ENCODE results near the gene WDR70.
"Not testable (repeated sequence)": the region's sequence is repeated elsewhere in the genome, so short reads cannot be mapped to it uniquely, and the experiment has no call there.

Gene WDR70

DNA sequence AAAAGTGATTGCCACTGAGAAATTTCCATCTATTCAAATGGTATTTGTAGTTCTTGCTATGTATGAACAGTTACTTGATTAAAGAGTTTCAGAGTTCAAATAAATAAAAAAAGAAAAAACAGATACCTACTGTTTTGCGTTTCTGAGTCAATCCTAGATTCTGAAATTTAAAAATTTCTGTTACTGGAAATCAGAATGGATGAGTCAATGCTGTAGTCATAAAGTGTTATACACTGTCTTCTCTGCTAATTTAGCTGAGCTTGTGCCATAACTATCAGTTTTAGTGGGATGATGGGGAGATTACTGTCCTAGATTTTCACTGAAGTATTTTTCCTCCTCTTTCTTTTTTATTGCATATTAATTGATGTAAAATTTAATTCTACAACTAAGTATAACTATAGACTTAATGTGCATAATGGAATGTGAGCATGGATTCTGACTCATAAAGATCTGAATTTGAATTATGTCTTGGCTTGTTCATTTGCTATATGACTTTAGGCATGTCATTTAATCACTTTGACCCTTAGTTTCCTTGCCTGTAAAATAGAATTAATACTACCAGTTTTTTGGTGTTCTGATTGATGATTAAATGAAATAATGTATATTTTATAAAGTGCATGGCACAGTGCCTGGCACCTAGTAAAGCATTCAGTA lies 75.4 kb downstream of the WDR70 start:
- DNase-seq: not testable (repeated sequence)

DNA sequence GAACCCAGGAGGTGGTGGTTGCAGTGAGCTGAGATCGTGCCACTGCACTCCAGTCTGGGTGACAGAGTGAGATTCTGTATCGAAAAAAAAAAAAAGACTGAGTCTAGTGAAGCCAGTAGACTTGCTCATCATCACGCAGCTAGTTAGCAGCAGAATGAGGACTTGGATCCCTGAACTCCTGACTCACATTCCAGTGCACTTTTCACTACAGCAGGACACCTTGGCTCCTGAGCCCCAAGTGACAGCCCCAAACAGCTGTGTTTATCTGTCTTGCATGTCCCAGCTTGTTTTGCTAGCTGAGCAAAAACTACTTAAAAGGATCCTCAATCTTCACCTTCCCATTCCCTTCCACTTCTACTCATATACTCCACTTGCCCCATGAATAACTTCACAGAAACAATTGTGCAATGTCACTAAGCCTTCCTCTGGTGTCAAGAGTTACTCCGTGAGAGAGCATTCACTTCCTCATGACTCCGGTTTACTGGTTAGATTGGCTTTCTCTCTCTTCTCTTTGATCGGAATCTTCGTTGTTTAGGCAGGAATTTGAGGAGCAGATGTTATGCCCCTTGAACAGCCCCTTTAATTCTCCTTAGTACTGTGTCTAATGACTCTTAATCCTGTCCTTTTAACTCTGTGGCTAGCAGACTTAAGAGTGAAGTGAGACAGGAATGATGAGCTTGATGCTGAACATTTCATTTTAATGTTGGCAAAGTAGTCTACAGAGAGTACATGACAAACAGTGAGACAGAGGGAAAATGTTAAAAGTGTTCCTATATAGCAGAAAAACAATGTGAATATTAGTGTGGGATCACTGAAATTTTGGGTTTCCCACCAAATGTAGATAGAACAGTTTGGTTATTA lies 84.3 kb downstream of the WDR70 start:
- DNase-seq: not testable (repeated sequence)

DNA sequence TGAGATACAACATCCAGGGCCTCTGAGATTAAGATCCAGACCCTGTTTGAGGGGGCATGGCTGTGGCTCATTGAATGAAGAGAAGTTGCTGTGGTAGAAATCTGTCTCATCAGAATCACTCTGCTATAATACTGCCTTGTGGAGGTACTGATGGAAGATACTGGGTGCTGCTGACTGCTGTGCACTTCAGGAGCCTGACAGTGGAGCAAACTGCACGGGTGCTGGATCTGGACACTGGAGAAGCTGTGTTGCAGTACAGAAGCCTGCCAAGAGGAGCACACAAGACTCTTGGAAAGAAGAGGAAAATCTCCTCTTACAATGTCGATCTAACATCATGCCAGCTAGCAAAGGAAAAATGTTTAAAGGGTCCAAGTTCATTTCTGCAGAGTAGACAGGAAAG lies 85.5 kb downstream of the WDR70 start:
- not testable (repeated sequence) for DNase-seq

DNA sequence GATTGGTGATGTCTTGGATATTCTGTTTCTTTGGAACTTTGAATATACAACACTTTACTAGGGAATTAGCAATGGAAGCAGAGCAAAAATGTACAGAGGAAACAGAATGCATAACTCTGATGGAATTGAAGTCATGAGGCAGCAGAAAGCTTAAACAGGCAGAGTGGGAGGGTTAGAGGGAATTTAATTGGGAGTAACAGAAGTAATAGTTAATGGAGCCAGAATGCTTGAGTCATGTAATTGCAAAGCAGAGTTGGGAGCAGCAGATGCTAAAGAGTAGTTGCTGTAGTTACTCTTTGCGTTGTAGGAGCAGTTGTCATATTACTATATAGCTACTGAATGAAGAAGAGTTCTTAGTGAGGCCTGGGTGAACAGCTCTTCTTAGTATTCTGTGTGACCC lies 90.3 kb downstream of the WDR70 start:
- not testable (repeated sequence) for DNase-seq

DNA sequence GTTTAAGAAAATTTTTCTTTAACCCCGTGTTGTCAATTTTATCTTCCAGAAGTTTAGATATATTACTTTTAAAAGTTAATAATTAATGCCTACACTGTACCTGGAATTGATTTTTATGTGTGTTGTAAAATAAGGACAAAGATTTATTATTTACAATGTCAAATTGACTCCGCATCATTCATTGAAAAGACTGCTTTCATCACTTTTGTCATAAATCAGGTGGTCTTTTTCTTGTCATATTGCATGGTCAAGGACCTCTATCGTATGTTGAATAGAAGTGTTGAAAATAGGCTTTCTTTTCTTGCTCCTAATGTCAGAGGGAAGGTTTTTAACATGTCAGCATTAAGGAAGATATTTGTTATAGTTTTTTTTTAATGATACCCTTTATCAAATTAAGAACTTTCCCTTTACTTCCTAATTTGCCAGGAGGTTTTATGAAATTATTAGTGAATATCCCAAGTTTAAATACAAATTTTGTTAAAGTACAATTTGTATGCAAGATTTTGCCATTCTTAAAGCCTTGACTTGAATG lies 92.6 kb downstream of the WDR70 start:
- DNase-seq: no peak

DNA sequence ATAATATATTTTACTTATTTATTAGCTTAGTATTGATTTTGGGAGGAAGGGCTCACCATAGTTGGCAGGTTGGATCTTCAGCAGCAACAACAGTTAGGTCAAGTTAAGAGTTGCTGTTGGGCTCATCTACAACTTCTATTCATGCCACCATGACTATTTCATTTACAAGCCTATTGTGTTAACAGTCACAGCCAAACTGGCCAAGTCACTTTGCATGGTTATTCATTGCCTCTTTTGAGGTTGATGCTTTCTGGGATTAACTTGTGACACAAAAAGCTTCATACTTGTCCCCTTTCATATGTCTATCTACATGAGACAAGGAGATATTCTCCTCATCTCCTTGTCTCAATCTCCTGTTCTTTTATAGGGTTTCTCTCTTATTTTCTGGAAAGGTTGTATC lies 98.3 kb downstream of the WDR70 start:
- DNase-seq: no peak

DNA sequence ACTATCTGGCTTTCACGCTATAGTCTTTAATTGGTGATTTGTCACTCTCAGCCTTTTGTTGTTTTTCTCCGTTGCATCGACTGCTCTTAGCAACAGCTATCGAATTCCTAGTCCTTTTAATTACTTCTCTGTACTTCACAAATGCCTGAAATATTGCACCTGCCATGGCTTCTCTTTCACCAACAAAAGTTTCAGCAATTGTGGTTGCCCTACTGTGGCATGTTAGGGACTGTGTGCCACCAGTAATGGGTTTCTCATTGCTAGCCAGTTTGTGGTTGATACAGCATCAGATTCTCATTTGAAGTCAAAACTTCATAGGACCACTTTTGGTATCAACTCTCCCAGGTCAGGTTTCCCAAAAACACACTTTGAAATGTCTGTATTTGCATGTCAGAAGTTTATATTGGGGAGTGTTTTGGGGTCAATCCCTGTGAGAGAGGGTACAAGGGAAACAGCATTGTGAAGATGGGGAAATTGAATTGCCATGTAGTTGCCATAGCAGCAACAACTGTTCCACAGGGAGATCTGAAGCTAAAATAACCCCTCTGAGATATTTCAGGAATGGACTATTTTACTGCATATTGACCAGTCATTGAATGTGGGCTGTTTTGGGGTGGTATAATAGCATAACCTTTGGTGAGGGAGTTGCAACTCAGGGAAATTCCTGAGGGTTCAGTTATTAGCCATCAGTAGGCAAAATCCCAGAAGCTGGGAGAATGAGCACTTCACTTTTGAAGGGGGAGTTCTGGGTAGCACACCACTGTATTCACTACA lies 99.2 kb downstream of the WDR70 start:
- DNase-seq: no peak

DNA sequence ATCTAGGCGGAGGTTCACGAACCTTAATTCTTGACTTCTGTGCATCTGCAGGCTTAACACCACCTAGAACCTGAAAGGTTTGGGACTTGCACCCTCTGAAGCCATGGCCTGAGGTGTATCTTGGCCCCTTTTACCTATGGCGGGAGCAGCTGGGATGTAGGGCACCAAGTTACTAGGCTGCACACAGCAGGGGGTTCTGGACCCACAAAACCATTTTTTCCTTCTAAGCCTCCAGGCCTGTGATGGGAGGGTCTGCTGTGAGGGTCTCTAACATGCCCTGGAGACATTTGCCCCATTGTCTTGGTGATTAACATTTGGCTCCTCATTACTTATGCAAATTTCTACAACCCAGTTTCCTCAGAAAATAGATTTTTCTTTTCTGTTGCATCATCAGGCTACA lies 102.3 kb downstream of the WDR70 start:
- DNase-seq: not testable (repeated sequence)

DNA sequence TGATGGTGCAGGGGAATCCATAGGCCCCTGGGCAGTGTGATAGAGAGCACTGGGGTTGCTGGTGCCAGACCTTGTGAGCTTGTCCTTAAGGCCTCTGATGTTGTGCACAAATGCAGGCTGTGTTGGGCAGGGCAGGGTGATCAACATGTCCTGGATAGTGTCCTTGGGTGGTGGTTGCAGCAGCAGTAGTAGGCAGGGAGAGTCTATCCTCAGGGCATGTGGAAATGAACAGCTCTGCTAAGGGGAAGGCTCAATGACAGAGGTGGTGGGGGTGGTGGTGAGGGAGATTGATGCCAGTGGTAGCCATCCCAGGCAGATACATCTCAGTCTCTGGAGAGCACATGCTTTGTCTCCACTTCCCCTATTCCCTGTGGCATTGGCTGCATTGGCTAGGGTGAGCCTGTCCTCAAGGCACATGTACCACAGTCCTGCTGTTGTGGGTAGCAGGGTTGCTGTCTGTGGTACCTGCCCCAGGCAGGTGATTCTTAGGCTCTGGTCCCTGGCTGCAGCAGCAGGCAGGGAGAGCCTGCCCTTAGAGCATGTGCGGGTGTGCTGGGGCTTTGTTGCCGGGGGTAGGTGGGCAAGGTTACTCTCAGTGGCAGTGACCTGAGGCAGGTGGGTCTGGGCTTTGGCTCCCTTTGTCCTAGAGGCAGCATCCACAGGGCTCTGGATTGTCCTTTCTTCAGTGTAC lies 111.1 kb downstream of the WDR70 start:
- no peak for DNase-seq

DNA sequence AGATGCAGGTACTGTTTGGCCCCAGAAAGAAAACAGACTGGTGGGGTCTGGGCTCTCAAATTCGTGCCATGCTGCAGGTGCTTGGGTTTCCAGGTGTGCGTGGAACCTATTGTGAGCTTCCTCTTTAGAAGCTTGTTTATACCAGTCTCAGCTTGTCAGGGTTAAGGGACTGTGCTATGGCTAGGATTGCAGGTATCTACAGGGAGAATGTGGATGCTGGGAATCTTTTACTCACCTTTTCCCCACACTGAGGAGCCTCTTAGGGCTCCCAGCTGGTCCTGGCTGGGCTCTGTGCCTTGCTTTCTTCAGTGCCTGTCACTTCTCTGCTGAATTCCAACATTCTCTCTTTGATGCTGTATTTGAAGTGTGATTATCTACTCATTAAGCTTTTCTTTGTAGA lies 111.8 kb downstream of the WDR70 start:
- DNase-seq: no peak

DNA sequence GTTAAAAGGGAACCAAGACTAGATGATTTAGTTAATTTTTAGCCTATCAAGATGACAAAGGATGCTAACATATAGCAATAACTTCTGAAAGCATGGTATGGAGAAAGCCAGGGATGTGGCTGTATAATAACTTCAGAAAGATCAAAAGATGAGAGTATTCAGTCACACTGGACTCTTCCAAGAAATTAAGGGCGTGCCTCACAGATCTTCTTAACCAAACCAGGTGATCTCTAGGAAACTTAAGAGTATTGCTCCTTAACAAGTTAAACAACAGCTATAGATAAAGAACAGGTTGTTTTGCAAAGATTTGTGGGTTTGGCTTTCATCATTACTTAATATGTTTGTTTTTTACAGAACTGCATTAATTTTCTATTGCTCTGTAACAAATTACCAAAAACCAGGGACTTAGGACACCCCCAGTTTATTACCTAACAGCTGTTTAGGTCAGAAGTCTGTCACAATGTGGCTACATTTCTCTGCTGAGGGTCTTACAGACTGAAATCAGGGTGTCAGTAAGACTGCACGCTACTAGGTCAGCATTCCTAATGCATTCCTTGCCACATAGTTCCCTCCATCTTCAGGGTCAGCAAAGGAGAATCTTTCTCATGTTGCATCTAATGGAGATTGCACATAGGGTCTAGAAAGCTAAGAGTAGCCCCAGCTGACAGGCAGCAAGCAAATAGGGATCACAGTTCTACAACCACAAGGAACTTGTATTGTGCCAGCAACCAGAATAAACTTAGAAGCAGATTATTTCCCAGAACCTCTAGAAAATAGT lies 113.8 kb downstream of the WDR70 start:
- no peak for DNase-seq

DNA sequence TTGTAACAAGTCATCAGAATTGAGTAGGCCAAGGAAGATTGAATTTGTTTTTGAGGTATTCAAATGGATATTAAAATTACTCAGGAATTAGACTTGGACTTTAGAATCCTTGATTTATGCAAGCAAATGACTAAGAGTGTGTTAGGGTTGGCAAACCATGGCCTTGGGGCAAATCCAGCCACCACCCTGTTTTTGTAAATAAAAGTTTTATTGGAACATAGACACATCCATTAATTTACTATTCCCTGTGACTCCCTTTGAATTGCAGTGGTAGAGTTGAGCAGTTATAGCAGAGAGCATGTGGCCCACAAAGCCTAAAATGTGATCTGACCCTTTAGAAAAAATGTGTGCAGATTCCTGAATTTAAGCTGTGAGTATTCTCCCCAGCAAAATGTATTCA lies 115.6 kb downstream of the WDR70 start:
- no peak for DNase-seq

DNA sequence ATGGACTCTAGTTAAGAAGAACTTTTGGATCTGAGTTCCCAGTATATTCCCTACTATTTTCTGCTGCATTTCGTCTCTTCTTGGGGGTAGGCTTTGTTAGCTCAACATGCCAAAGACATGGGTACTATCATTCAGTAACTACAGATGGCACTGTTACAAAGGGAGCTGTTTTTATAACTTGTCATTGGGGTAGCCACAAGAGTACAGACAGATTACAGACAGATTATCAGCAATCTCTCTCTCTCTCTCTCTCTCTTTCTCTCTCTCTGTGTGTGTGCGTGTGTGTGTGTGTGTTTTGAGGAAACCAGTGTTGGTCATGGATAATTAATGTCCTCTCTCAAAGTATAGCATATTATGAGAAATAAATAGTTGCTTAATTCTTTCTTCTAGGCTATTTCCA lies 116.1 kb downstream of the WDR70 start:
- no peak for DNase-seq

DNA sequence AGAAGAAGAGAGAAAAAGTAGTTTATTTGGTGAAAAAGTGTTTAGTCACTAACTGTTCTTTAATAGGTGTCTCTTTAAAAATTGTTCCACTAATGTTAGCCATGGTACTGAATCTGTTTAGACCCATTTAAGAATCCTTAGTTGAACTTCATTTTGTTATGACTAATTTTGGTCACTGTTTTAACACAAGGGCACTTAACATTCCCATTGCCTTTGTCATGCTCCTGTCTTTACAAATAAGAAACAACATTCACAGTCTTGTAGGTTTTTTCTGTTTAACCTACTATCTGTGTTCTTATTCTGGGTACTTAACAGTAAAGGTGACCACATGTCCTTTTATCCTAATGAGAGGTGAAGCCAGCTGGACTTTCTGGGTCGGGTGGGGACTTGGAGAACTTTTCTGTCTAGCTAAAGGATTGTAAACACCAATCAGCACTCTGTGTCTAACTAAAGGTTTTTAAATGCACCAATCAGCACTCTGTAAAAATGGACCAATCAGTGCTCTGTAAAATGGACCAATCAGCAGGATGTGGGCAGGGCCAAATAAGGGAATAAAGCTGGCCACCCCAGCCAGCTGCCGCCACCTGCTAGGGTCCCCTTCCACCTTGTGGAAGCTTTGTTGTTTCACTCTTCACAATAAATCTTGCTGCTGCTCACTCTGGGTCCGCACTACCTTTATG lies 116.7 kb downstream of the WDR70 start:
- DNase-seq: no peak

DNA sequence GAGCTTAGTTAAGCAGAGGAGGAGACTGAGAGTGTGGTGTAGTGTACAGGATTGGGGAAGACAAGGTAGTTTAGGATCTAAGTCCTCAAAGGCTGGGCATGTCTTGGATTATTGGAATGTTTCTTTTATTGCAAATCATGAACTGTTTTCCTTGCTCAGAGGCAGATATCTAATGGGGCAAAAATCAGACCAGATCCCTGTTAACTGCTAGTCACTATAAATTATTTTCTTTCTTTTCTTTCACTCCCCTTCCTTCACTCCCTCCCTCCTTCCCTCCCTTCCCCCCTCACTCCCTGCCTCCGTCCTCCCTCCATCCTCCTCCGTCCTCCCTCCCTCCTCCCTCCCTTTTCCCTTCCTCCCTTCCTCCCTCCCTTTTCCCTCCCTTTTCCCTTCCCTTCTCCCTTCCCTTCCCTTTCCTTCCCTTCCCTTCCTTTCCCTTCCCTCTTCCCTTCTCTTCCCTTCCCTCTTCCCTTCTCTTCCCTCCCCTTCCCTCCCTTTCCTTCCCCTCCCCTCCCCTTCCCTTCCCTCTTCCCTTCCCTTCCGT lies 117.9 kb downstream of the WDR70 start:
- DNase-seq: no peak

DNA sequence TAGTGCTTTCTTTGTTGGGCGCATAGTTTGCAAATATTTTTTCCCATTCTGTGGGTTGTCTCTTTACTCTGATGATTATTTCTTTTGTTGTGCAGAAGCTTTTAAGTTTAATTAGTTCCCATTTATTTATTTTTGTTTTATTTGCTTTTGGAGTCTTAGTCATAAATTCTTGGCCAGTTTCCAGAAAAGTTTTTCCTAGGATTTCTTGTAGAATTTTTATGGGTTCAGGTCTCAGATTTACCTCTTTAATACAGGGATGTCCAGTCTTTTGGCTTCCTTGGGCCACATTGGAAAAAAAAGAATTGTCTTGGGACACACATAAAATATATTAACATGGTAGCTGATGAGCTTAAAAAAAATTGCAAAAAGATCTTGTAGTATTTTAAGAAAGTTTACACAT lies 122.0 kb downstream of the WDR70 start:
- no peak for DNase-seq

DNA sequence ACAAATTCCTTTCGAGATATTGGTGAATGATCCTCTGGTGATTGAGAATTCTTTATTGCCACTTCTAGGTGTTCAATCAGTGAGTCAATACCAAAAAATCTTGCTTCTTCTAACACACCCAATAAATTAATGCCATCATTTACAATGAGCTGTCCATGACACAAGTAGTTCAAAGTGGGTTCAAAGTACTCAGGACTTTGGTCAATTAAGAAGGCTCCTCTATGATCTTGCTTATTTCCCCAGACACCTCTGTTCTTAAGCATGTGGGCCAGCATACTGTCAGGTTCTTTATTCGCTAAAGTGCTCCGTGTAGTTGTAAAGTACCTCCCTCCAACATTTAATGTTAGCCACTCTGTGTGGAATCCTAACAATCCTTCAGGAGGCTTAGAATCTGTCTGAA lies 127.1 kb downstream of the WDR70 start:
- no peak for DNase-seq

DNA sequence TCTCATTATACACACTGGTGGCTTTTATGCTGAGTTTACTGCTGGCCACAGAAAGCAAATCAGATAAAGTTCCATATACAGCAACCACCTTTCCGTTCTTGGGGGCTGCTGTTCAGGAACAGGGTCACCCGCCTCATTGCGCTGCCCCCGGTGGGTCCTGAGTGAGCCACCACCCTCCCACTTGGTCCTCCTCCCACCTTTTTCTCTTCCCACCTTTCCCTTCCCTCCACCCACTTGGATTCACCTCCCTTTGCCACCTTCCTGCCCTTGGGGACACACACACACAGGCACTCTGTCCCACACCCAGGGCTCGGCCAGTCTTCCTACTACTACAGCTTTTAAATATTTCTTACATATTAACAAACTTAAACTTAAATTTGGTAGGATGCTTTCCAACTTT lies 127.6 kb downstream of the WDR70 start:
- DNase-seq: no peak

DNA sequence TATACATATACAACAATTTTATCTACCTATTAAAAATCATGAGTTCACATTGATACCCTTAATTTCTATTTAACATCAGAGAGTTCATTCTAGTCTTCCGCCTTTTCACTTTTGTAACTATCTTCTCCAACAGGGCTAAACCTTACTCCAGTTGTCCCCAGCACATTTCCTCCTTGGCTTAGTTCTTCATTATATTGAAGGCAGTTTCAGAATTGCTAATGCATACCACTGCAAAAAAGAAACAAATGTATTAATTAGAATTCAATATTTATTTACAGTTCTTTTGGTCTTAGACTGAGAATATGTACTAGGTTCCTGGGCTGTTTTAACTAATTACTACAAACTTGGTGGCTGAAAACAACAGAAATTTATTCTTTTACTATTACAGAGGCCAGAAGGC lies 132.5 kb downstream of the WDR70 start:
- DNase-seq: no peak

DNA sequence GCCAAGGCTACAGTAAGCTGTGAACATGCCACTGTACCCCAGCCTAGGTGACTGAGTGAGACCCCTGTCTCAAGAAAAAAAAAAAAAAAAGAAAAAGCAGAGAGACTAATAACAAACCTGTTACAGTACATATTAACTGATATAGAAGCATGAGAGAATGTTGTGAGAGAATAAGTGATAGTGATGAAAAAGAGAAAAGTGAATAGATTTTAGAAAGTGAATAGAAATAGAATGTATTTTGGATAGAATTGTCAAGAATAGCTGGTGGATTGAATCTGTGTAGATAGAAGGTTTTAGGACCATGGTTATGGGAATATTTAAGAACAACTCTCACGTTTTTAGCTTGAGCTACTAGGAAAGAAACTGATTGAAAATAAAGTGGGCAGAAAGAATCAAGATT lies 135.8 kb downstream of the WDR70 start:
- no peak for DNase-seq

DNA sequence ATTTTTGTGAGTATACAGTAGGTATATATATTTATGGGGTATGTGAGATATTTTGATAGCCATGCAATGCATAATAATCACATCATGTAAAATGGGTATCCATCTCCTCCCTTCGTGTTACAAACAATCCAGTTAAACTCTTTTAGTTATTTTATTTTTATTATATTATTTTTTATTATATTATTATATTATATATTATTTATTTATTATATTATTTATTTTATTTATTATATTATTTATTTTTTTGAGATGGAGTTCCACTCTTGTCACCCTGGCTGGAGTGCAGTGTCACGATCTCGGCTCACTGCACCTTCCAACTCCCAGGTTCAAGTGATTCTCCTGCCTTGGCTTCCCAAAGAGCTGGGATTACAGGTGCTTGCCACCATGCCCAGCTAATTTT lies 138.6 kb downstream of the WDR70 start:
- no peak for DNase-seq
